ENCODE results near the gene SULT4A1. TPM values are rescaled to one million over a fixed set of nuclear protein-coding genes. Genes with fewer than 3 reads are reported as not detected.

SULT4A1 gene
- total and polyA plus RNA-seq, 9 of the 15 experiments (the other 6 are each of a cell fraction or from before 2014, with no cell fraction given), result 0.03 to 0.20 (median 0.09) TPM; not detected in 3

- no peak for TF ChIP-seq PRDM10 (IDR thresholded peaks at IDR 0.05; ENCODE audit: partially characterized antibody)
- TF ChIP-seq, protein P1, sequence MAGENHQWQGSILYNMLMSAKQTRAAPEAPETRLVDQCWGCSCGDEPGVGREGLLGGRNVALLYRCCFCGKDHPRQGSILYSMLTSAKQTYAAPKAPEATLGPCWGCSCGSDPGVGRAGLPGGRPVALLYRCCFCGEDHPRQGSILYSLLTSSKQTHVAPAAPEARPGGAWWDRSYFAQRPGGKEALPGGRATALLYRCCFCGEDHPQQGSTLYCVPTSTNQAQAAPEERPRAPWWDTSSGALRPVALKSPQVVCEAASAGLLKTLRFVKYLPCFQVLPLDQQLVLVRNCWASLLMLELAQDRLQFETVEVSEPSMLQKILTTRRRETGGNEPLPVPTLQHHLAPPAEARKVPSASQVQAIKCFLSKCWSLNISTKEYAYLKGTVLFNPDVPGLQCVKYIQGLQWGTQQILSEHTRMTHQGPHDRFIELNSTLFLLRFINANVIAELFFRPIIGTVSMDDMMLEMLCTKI (IDR thresholded peaks at IDR 0.05; ENCODE audit: partially characterized antibody), result no peak
These were observed 40.5 kb downstream of the SULT4A1 start (continued) for GRCh38 chr22:43821606-43822425.

GRCh38 chr22:43820651-43821305 lies 41.5 kb downstream of the SULT4A1 start:
- Histone ChIP-seq H3K9me1 (ENCODE audit: control insufficient read depth, insufficient read depth, low read length) (no peaks in the 10 kb centered on the region), H3K9ac (ENCODE audit: insufficient read depth in 1 of 2, low read depth in 2 of 2, low read length in 2 of 2) (no peak overlapping the region), H3K4me2 (ENCODE audit: insufficient read depth, low read length) (no peak overlapping the region), H3K4me3 (no peak overlapping the region), H3K27ac (ENCODE audit: extremely low read depth, low read depth, low read length) (no peak overlapping the region), H4K20me1 (replicated peaks; ENCODE audit: control insufficient read depth, insufficient read depth, low read length) (peaks cover 5% of the 10 kb centered on the region; the same call in 1 of the 2 replicates), H2AFZ (ENCODE audit: low read depth, low read length) (no peak overlapping the region), H3K27me3 (ENCODE audit: control insufficient read depth in 2 of 2, insufficient read depth in 2 of 2, low read length in 2 of 2) (peaks cover 10 to 59% of the 10 kb centered on the region in 2 experiments; a peak in 3 of 5 replicates), H3K4me1 (replicated peaks in 1 of 2; ENCODE audit: control insufficient read depth in 2 of 2, insufficient read depth in 2 of 2, low read length in 2 of 2) (no peaks in the 10 kb centered on the region), H3K9me3 (replicated peaks; ENCODE audit: control insufficient read depth, insufficient read depth, low read depth, low read length) (no peaks in the 10 kb centered on the region), H3K36me3 (ENCODE audit: control insufficient read depth, insufficient read depth, low read length) (no peaks in the 10 kb centered on the region), H3K79me2 (ENCODE audit: control insufficient read depth, insufficient read depth, low read length) (no peaks in the 10 kb centered on the region)
- intact Hi-C loops (cut with micrococcal nuclease), result no loop called here
- BruUV-seq (replicated peaks), result no TSS peak
- no peak for ATAC-seq
- DNase-seq (ENCODE audit: extremely low read depth in 1 of 4, low spot score in 3 of 4), result no peak
- ChIA-PET CTCF (ENCODE audit: low intra/inter-chr PET ratio) (no interaction called here), POLR2A (no interaction called here)
- in situ Hi-C loops (cut with MboI), result no loop called here
- 0% methylated on average over 16 of the region's 18 CpGs for WGBS (ENCODE audit: insufficient coverage, low coverage, missing lambda C conversion rate)
- FAIRE-seq, result no peak
- no peak for TF ChIP-seq E2F3 (CRISPR knock-in tag; IDR thresholded peaks at IDR 0.05)
- TF ChIP-seq HMGN3 (IDR thresholded peaks at IDR 0.05; ENCODE audit: borderline replicate concordance, extremely low read depth, insufficient read length, low read depth, low read length), result no peak
- no peak for TF ChIP-seq AFF4 (CRISPR knock-in tag; IDR thresholded peaks at IDR 0.05)
